Measurements from ENCODE around the gene INPP5D.

GRCh38 chr2:233093721-233094120 lies 33.6 kb downstream of the INPP5D start:
- TF ChIP-seq POLR2A (IDR thresholded peaks at IDR 0.05) (no peak), CTCF (IDR thresholded peaks at IDR 0.05) (no peak)
